Jurkat, Clone E6-1 (cell line): Measurements from ENCODE around the gene FSHR.

ENCODE experiments used
- DNase-seq: peaks from one replicate; pipeline ENCODE4 v3.0.0-alpha.2; 2011; ENCODE audit warnings: low read depth, low spot score
- H3K4me3 ChIP-seq: 2 replicates; pipeline ENCODE4 v1.5.1; 2011; ENCODE audit warnings: mild to moderate bottlenecking, low read length, control low read depth, moderate library complexity

Gene FSHR

DNA sequence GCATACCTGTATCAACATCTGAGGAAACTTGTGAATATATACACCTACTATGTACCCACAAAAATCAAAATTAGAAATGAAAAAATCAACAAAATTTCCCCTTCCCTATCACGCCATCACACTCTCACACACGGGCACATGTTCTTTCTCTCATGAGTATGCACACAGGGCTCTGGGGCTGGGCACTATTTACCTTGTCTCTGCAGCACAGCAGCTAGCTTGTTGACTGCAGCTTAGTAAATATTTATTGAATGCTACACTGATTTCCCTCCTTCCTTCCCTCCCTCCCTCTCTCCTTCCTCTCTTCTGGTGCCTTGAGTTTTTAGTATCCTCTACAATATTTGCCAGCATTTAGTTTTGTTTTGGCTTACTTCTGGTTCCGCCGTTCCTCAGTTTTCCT lies 216.1 kb downstream of the FSHR start:
- H3K4me3 ChIP-seq: no peak overlapping the region
- no peak for DNase-seq

DNA sequence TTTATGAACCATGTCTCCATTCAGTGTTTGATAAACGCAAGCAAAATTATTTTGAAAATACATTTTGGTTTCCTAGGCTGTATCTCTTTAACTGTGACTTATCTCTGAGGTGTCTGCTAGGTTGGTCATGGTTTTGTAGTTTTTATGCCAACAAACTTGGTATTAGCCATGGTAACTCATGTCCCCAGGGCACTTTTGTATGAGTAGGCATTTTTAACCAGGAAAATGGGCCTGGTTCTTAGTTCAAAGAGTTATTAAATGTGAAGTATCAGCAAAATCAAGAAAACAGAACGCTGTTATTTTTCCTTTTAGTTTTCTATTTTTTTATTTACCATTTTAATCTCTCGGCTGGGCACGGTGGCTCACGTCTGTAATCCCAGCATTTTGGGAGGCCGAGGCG lies 219.5 kb downstream of the FSHR start:
- DNase-seq: no peak
- no peak overlapping the region for H3K4me3 ChIP-seq

DNA sequence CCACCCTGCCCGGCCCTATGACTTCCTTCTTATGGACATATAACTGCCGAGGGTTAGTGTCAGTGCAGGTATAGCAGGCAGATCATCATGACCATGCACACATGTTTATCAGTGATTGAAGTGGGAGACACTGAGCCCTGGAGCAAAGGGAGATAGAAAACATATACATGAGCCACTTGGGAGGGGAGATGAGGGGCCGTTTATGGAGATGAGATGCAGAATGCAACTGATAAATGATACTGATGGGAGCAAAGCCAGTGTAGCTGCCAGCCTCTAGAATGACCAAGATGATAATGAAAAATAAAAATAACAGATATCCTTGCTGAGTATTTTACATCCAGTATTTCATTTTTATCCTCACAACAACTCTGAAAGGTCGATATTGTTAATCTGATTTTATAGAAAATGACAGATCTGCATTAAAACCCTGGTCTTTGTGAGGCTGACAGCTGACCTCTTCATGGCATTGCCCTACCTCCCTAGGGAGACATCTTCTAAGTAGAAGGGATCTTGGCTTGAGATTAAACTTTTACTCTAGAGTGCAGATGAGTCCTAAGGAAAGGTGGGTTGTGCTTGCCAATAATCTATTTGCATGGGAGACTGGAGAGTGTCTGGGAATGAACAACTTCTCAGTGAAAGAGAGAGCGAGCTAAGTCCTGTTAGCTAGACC lies 220.4 kb downstream of the FSHR start:
- no peak for DNase-seq
- H3K4me3 ChIP-seq: no peak overlapping the region

DNA sequence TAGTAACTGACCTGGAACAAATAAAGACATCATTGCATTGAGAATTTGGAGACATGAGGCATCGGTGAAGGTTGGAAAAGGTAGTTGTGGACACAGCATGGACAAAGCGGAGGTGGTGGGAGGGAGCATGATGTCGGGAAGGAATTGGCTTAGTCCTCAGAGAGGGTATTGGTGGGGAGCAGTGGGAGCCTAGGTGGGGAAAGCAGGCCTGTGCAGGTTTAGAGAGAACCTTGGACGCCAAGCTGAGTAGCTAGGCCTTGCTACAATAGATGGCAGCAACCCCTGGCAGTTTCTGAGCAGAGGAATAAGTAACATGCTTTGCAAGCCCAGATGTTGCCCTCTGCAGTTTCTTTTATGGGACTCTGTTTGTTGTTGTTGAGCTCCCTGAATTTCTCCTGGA lies 221.6 kb downstream of the FSHR start:
- no peak for DNase-seq
- H3K4me3 ChIP-seq: no peak overlapping the region

DNA sequence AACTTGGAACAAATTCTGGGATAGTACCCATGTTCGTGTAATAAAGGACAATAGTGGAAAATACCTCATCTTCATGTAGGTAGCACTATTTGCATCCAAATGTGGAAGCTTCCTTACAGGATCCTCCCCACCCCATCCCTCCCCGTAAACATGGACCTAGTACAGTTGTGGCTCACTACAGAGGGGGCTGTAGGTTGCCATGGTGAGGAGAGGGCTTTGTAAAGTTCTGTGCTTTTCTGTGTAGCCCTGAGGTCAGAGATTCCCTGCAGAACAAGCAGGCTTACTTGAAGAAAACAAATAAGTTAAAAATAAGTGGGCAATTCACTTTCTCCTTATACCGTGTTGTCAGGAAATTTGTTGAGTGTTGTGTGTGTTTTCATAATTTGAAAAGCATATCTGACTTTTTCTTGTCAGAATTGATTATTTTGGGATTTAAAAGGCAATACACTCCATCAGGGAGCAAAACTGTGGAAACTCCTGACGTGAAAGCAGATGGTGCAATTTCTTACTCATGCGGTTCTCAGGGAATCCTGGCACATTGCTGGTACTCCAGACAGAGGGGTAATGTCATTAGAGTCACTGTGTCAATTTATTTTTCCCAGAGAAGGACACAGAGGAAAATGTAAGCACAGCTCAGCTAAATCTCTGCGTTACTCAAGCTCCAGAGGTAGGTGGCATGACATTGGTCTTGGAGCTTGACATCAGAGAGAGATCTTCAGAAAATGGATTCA lies 224.6 kb downstream of the FSHR start:
- no peak overlapping the region for H3K4me3 ChIP-seq
- no peak for DNase-seq

DNA sequence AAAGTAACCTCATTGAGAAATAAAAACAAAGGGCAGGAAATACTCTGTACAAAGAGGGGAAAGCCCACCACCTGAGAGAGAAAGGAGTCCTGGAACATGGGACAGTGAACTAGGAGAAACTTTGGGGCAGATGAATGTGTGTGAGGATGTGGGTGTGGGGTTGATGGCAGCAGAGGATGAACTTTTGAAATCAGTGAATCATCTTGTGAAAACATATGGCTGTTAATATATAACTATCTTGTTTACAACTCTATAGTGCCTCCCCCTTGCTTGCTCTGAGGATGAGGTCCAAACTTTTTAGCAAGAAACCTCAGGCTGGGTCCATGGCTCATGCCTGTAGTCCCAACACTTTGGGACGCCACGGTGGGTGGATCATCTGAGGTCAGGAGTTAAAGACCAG lies 227.0 kb downstream of the FSHR start:
- H3K4me3 ChIP-seq: no peak overlapping the region
- no peak for DNase-seq

DNA sequence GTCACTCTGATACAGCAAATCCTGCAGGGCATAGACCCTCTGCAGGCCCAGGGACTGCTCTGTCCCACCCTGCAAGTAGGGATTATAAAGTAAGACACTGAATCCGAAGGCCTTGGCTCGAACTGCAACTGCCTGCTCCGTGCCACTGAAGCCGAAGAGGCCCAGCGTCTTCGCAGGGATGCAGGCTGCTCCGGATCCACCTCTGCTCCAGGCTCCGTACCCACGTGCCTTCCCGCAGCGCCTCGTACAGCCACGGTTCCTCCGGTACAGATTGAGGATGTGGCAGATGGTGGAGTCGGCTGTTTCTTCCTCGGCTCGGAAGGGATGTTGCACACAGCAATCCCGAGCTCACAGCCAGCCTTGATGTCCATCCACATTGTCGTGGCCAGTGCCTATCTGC lies 238.4 kb downstream of the FSHR start:
- no peak for DNase-seq

GRCh38 chr2:48915227-48915626 lies 239.1 kb downstream of the FSHR start:
- no peak overlapping the region for H3K4me3 ChIP-seq
- no peak for DNase-seq

More for the DNA sequence above, 238.4 kb downstream of the FSHR start:
- H3K4me3 ChIP-seq: no peak overlapping the region

GRCh38 chr2:48914477-48915089 lies 239.7 kb downstream of the FSHR start:
- no peak overlapping the region for H3K4me3 ChIP-seq
- no peak for DNase-seq
